Occipital lobe (tissue), 2 donors: ENCODE measurements around the gene GNAO1. TPM values are rescaled to one million over a fixed set of nuclear protein-coding genes. Genes with fewer than 3 reads are reported as not detected.

Source experiments
- DNase-seq: peaks from one replicate; lab custom pipeline; 2025; lab: John Stamatoyannopoulos, UW
- total RNA-seq: library from RNA; depleted of rRNA; stranded (reverse); fragments of >200 nt; gene quantifications from one replicate; pipeline ENCODE4 v1.2.3, GENCODE V29; 2014

GNAO1 gene
- total RNA-seq, 1 donor from 2014 or later = 48.0 TPM

DNA sequence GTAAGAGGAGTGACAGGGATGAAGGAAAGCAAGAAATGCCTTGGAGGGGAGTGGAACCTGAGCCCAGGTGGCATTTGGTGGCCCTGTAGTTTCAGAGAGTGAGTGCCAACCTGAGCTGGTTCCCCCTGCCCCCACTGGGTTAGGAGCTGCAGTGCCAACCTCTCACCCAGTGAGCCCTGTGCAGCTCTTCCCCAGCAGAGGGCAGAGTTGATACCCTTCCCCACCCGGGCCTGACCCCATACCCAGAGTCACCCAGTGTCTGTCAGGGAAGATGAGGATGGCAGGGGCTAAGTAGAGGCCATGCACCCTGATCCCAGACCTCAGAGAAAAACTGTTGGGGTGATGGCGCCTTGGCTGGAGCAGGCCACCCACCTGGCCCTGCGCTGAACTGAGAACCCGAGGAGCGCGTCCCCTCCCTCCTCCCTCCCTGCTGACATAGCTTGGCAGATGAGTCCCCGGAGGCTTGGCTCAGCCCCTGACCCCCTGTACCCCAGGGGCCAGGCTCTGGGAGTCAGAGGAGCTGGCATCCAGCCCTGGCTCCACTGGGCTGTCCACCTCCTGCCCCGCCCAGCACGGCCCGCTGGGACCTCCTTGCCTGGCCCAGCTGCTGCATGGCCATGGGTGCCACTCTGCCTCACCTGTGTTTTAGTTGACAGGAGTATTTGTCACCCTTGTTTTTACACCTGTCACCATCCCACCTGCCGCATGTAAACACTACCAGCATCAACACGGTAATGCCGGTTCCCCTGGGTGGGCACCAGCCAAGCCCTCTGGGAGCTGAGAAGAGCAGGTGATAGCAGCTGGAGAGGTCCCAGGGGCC is 120.1 kb downstream of the GNAO1 start:
- no peak for DNase-seq

DNA sequence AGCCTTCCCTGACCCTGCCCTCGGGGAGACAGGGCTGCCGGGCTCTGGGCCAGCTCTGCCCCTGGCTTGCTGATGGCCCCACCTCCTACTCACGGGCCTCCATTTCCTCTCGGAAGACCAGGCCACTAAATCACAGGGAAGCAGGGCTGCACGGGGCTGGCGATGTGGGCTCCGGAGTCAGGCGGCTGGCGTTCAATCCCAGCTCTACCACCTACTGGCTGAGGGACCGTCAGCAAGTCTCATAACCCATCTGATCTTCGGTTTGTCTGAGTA is 120.7 kb downstream of the GNAO1 start:
- DNase-seq = no peak

DNA sequence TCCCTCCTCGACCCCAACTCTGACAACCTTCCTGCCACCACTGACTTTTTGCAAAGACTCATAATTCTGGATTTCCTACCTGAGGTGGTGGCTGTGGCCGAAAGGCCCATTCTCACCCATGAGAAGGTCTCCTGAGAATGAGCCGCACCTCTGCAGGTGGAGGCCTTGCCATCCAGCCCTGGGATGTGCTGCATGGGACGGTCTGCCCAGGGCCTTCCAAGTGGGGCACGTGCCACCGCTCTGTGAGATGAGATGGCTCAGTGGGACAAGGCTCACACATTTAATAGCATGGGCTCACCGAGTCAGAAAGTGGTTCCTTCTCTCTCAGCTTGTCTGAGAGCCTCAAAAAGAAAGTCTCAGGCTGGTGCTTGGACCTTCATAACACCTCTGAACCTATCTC is 121.3 kb downstream of the GNAO1 start:
- no peak for DNase-seq

DNA sequence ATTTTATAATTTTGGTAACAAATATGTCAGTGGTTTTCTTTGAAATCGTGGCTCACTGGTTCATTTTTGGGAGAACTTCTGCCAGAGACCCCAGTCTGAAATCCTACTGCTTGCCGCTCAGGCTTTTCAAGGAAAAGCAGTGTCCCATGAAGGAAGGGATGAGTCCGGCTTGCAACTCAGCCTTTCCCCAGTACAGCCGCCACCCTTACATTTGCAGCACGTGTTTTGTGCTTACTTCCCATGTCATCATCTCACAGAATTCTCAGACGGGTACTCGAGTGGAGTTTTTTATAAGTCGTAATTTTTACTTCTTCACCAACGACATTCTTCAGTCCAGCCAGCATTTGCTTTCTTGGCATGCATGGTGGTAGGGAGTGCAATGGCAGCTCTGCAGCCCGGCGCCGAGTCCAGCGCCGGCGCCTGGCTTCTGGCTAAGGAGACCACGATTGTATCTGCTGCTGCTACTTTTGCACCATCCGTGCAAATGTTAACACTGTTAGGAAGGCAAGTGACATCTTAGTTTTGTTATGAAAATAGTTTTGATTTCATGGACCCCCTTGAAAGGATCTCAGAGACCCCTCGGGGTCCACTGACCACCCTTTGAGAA is 123.1 kb downstream of the GNAO1 start:
- no peak for DNase-seq

DNA sequence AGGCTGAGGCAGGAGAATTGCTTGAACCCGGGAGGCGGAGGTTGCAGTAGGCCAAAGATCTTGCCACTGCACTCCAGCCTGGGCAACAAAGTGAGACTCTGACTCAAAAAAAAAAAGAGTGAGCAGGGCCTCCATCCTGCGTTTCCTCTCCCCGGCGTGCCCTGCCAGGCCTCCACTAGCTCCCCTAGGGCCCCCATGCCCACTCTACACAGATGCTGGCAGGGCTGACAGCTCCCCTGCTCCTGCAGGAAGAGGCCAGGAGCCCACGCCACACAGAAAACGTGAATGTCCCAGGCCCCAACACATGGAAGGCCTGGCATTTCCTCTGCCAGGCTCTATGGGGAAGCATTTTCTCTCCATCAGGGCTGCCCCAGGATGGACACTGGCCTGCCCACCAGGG is 124.7 kb downstream of the GNAO1 start:
- no peak for DNase-seq

DNA sequence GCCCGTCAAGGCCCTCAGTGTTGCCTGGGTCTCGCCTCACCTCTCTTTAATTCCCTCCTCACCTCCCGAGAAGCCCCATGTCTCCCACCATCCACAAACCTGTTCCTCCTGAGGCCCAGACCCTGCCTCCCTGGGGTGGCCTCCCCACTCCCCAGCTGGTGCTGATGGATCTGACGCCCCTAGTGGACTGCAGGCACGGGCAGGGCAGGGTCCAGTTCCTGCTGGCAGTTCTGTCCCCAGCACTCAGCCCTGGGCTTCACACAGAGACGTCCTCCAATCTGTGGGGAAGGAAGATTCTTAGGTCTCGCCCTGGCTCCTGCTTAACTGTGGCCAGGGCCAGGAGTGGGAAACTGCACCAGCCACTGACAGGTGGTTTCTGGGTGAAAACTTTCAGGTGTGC is 125.3 kb downstream of the GNAO1 start:
- DNase-seq = no peak

DNA sequence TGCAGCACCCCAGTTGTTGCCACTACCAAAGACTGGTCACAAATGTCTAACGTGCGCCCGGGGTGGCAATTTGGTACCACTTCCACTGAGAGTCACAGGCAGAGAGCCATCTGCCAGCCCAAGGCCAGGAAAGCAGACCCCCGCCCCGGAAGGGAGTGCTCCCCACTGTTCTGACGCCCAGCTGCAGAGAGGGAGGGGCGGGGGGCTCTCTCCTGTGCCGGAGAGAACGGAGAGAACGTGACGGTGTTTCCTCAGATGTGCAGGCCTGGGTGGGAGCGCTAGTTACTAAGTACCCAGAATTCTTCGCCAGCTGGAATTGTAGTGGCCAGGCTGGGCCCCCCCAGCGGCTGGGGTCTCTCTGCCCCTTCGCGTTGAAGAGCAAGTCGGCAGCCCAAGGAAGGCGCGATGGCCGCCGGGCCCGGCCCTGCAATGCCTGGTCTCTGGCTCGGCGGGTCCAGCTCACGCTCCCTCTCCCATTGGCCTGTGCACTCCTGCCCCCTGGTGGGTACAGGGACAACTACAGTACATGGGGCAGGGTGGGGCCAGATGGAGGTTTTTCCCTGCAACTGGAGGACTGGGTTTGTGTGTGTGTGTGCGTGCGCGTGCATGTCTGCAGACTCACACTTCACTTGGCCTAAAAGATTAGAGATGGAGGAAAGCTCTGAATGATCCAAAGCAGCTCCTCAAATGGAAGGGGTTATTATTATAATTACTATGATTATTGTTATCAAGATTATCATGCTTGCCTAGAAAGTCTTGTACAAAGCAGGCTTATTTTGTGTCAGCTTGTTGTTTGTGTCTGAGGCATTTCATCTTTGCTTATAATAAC is 126.9 kb downstream of the GNAO1 start:
- DNase-seq = peak; percentile 85

DNA sequence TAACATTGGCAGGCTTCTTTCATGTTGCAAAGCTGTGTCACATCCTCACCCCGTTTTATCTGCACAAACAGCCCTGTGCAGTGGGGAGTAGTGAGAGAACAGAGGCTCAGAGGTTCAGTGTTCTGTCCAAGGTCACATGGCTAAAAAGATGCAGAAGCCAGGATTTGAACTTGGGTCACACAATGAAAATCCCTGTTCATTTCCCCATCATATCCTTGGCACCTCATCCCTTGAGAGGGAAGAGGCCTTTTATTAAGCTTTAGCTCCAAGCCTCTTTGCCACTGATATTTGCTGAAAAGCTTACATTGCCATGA is 127.5 kb downstream of the GNAO1 start:
- no peak for DNase-seq

DNA sequence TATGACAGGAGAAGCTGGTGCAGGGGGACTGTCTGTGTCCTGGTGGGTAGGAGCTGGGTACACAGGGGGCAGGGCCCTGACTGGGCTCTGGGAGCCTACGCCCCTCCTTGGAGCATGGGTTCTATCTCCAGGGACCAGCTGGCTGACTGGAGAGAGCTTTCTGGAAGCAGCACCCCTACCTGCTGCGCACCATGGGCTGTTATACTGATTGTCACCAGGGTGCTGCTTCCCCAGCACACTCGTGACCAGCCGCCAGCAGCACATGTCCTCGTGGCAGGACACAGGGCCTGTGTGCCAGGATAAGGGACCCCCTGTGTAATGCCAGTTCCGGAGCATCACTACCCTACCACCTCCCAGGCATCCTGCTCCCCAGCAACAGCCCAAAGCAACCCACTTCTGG is 128.1 kb downstream of the GNAO1 start:
- no peak for DNase-seq

DNA sequence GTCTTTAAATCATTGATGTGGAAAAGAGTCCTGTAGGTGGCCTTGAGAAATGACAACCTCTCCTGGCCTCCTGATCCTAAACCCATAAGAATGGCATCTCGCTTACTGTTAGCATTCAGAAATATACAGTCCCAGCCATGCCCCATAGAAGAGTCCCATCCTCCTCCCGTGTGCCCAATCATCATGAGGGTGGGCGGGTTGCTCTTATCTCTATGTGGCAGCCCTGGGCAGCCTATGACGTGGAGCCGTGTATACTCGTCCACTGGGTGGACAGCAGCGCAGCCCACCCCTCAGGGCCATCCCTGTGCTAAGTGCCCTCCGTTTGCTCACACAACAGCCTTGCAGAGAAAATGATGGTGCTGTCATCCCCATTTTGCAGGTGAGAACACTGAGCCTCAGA is 128.8 kb downstream of the GNAO1 start:
- no peak for DNase-seq

DNA sequence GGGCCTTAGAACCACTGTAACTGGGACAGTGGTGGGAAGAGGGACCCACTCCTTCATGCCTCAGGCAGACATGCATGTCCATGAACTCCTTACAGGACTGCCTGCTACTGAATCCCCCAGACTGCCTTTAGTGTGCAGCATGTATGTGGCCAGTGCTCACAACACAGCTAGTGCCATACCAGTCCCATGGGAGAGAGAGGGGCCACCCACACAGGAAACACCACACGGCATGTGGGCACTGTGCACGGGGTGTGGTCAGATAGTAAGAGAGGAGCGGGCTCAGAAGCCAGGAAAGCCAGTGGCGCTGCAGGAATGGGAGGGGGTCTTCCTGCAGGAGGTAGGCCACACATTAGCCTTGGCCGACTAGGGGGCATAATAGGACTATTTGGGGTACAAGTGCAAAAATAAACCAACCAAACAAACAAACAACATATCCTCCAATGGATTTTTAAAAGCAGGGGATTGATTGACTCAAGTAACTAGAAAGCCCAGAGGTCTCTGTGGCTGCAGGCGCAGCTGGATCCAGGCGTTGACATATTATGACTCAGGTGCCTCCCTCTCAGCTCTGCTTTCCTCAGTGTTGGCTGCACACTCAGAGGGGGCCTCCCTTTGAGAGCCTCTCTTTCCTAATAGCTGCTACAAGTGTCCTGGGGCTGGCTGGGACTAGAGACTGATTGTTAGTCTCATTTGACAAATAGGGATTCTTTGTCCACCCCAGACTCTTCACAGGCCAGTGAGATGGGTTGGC is 129.7 kb downstream of the GNAO1 start:
- DNase-seq = no peak

DNA sequence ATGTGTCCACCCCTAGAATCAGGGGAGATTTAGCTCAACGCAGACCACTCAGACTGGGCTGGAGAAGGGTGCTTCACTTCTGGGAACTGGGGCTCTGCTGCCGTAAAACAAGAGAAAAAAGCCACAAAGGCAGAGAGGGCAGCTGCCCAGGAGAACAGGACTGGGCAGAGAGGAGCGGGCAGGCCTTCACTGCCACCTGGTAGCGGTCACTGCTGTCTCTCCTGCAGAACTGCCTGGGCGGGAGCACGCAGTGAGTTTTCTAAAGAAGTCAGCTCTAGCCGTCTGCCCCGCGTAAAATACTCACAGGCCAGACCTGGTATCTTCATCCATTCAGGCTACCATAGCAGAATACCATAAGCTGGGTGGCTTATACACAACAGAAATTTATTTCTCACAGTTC is 130.3 kb downstream of the GNAO1 start:
- DNase-seq = no peak

DNA sequence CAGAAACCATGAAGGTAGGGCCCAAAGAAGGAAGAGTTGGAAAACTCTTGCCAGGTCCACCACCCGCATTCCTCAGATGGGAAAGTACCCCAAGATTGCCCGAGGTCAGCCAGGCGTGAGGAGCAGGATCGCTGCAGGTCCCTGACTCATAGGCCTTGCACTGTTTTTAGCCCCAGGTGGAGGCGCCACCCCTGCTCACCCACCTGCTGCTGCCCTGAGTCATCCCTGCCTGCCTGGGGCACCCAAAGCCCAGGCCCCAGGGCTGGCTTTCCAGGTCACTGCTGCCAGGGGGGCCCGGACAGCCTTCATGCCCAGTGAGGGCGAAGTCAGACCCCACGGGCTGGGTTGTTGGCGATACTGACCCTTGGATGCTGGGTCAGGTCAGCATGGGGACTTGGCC is 133.1 kb downstream of the GNAO1 start:
- DNase-seq = no peak

DNA sequence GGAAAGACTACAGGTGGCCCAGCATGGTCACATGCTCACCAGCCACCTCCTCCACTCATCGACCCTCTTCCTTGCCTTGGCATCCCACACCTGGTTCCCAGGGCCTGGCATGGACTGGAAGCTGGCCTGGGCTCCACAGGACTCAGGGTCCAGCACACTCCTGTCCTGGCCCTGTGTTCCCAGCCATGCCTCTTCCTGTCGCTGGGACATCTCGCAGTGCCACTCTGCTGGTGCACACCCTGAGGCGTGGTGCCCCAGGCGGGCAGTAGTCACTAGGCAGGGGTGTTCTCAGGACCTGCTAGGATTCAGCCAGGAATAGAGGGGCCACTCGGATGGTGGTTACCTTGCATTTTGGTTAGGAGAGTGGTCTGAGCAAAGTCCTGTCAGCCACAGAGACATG is 134.7 kb downstream of the GNAO1 start:
- DNase-seq = no peak

DNA sequence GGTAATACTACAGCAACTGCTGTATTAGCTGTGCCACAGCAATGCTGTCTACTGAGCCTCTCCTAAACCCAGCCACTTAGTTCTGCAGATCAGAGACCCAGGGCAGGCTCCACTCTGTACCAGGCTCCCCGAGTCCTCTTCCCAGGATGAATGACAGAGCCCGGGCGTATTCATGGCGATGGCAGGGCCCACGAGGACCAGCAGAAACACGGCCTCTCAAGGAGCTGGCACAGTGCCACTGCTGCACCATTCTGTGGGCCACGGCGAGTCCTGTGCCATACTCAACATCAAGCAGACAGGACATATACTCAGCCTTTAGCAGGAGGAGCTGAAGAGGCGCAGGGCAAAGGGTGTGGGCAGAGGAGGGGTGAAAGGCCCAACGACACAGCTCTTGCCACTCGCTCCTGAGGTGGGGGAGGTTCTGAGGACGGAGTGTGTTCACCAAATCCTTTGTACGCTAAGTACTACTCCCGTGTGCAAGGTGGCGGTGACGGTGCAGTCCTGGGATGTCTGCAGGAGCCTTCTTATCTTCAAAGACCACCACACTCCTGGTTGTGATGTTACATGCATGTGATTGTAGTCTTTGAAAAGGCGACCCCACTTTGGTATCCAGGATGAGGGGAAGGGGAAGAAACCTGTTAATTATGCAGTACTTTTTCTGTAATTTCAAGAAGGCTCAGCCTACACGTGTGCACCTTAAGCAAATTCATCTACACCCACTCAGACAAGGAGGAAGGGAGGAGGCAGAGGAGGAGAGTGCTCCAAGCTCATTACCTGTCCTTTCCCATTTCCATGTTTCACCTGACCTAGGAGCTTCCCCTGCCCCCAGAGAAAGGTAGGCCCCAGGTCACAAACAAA is 136.0 kb downstream of the GNAO1 start:
- no peak for DNase-seq

DNA sequence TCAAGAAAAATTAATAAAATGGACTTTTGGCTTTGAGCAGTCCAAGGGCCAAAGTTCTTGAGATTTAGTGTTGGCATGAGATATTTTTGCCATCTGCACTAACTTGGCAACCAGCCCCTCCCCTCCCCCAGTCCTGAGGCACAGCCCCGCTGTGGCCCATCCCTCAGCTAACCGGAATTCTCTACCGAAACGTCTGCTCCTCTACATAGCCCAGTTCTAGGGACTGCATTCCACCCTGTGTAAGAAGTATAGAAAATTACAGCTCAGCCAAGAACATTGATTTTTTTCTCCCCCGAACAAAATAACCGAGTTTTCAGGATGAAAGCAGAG is 136.6 kb downstream of the GNAO1 start:
- no peak for DNase-seq

DNA sequence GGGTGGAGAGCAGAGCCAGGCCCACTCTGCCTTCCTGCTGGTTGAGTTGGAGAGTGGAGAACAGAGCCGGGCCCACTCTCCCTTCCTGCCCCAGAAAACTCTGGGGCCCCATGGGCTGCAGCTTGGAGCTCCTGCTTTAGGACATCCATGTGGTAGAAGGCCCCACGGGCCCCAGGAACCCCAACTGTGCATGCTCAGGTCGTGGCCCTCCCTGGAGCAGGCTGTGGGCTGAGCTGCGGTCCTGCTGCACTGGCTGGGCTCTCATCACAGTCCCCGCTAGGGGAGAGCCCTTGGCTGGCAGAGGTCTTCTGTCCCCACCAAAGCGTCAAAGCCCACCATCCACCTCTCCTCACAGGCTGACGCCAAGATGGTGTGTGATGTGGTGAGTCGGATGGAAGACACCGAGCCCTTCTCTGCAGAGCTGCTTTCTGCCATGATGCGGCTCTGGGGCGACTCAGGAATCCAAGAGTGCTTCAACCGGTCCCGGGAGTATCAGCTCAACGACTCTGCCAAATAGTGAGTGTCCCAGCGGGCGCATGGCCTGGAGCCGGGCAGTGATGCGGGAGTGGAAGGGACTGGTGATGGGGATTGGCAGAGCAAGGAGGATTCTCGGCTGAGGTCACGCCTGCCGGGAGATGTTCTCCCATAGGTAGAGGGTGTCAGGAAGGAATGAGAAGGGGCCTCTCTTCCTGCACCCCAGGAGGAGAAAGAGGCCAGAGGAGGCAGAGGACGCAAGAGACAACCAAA is 137.2 kb downstream of the GNAO1 start:
- no peak for DNase-seq

DNA sequence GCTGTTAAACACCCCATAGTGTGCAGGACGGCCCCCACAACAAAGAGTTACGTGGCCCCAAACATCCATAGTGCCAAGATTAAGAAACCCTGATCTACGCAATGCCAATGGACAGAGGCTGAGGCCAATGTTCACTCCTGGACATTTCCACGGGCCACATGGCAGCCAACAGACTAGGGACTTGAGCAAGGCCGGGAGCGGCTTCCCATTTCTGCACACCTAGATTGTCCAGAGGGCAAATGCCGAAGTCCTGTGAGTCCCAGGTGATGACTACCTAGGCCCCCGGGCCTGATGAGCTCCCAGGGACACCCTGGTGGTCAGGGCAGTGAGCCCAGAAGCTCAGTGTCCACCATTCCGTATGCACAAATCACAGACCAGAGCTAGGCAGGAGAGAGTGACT is 138.6 kb downstream of the GNAO1 start:
- no peak for DNase-seq

DNA sequence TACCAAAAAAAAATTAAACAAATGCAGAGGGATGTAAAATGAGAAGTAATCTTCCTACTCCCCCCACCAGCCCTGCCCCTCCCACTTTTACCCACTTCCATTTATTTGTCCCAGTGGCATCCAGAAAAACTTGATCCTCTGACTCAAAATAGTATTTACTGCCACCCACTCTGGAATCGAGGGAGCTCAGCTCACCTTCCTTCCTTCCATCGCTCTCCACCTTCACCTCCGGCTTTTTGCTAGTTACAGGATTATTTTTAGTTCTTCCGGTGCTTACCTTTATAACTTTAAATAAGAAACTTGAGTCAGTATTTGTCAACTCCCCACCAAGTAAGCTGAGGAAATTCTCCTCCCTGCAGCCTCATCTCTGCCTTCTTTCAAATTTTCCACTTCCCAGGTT is 139.2 kb downstream of the GNAO1 start:
- no peak for DNase-seq

DNA sequence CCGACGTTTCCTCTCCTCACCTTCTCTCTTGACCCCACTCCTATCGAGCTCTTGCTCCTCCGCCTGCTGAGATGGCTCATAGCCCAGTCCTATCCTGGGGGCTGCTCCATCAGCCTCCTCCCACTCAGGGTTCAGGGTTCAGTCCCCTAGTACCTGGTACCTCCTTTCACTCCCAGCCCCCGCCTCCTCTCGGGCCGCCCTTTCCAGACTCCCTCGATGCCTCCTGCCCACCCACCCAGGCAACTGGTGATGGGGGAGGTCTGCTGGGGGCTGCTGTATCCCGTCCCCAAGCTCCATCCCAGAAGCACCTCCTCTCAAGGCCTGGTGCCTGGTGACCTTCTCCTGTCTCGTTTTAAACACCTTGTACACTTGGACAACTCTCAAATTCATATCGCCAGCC is 140.1 kb downstream of the GNAO1 start:
- DNase-seq = no peak

DNA sequence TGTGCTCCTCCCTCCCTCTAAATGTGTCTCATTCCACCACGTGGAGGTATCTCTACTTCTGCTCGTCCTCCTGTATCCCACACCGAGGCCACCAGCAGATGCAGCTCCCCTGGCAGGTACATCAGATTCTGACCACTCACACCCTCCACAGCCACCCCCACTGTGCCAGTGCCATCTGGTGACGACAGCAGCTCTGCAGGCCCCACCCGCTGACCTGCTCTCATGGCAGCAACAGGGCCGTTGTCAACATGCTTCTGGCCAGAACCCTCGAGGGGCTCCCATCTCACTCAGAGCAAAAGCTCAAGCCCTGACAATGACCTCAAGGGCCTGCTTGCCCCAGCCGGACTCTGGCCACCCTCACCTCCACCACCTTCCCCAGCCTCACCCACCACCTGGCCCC is 140.6 kb downstream of the GNAO1 start:
- DNase-seq = no peak
